Ramos (cell line): ENCODE results near the gene GADD45B.
"Not testable (repeated sequence)": the region's sequence is repeated elsewhere in the genome, so short reads cannot be mapped to it uniquely, and the experiment has no call there.

Experiments used
- in situ Hi-C: fragments of 300-500 bp; cut with MboI; formaldehyde crosslinking; loops from one replicate; pipeline ENCODE4 v1.14.3; 2022; ENCODE audit warnings: low sequenced_read_pairs; ENCODE audit not compliant: unreplicated experiment

Gene GADD45B

GRCh38 chr19:2484178-2484937, 8.4 kb downstream of the GADD45B start:
- in situ Hi-C loops, result no loop called here

GRCh38 chr19:2485428-2485827, 9.5 kb downstream of the GADD45B start:
- in situ Hi-C loops, result no loop called here

GRCh38 chr19:2487090-2487489, 11.2 kb downstream of the GADD45B start:
- in situ Hi-C loops, result no loop called here

- in situ Hi-C loops, result no loop called here
Observed at GRCh38 chr19:2487842-2488241, 11.9 kb downstream of the GADD45B start.

GRCh38 chr19:2488405-2488941, 12.5 kb downstream of the GADD45B start:
- in situ Hi-C loops, result no loop called here

GRCh38 chr19:2488942-2489731, 13.2 kb downstream of the GADD45B start:
- in situ Hi-C loops, result no loop called here

GRCh38 chr19:2490659-2491058, 14.7 kb downstream of the GADD45B start:
- in situ Hi-C loops, result no loop called here

GRCh38 chr19:2491130-2491801, 15.3 kb downstream of the GADD45B start:
- in situ Hi-C loops, result no loop called here

GRCh38 chr19:2492870-2493269, 16.9 kb downstream of the GADD45B start:
- in situ Hi-C loops, result no loop called here

GRCh38 chr19:2493448-2493847, 17.5 kb downstream of the GADD45B start:
- in situ Hi-C loops, result not testable (repeated sequence)

GRCh38 chr19:2494084-2494446, 18.1 kb downstream of the GADD45B start:
- in situ Hi-C loops, result no loop called here

GRCh38 chr19:2494447-2495129, 18.7 kb downstream of the GADD45B start:
- in situ Hi-C loops, result no loop called here

- in situ Hi-C loops, result no loop called here
Observed at GRCh38 chr19:2495130-2495641, 19.3 kb downstream of the GADD45B start.

GRCh38 chr19:2495651-2496316, 19.9 kb downstream of the GADD45B start:
- in situ Hi-C loops, result no loop called here

- in situ Hi-C loops, result no loop called here
Observed at GRCh38 chr19:2497186-2497585, 21.3 kb downstream of the GADD45B start.

GRCh38 chr19:2500156-2500555, 24.2 kb downstream of the GADD45B start:
- in situ Hi-C loops, result no loop called here

GRCh38 chr19:2500841-2501261, 24.9 kb downstream of the GADD45B start:
- in situ Hi-C loops, result no loop called here

- in situ Hi-C loops, result no loop called here
Observed at GRCh38 chr19:2503521-2504109, 27.7 kb downstream of the GADD45B start.

GRCh38 chr19:2506656-2507055, 30.7 kb downstream of the GADD45B start:
- in situ Hi-C loops, result not testable (repeated sequence)
